Ishikawa (cell line): ENCODE results near the gene EDN2.

Experiments
- CEBPB ChIP-seq: IDR thresholded peaks from 2 replicates; pipeline ENCODE4 v1.6.1; 2012
- CREB1 ChIP-seq: IDR thresholded peaks from 2 replicates; pipeline ENCODE4 v1.6.1; 2012; ENCODE audit warnings: low read depth
- EGR1 ChIP-seq: IDR thresholded peaks from 2 replicates; pipeline ENCODE4 v1.6.1; 2012
- EP300 ChIP-seq: IDR thresholded peaks from 2 replicates; pipeline ENCODE4 v1.6.1; 2012; ENCODE audit warnings: borderline replicate concordance
- FOXM1 ChIP-seq: IDR thresholded peaks from 2 replicates; pipeline ENCODE4 v1.6.1; 2012; ENCODE audit warnings: low read depth, borderline replicate concordance
- MAX ChIP-seq: IDR thresholded peaks from 2 replicates; pipeline ENCODE4 v1.6.1; 2012
- NFIC ChIP-seq: IDR thresholded peaks from 2 replicates; pipeline ENCODE4 v1.6.1; 2012
- RAD21 ChIP-seq: IDR thresholded peaks from 2 replicates; pipeline ENCODE4 v1.6.1; 2012; ENCODE audit warnings: low read depth
- REST ChIP-seq: IDR thresholded peaks from 2 replicates; pipeline ENCODE4 v1.6.1; 2012; ENCODE audit warnings: low read depth, mild to moderate bottlenecking
- TAF1 ChIP-seq: IDR thresholded peaks from 2 replicates; pipeline ENCODE4 v1.6.1; 2012; ENCODE audit warnings: low read depth, mild to moderate bottlenecking
- TCF12 ChIP-seq: IDR thresholded peaks from 2 replicates; pipeline ENCODE4 v1.6.1; 2012; ENCODE audit warnings: low read depth
- TEAD4 ChIP-seq: IDR thresholded peaks from 2 replicates; pipeline ENCODE4 v1.6.1; 2012
- YY1 ChIP-seq: IDR thresholded peaks from 2 replicates; pipeline ENCODE4 v1.6.1; 2012; ENCODE audit warnings: low read depth
- ZBTB7A ChIP-seq: IDR thresholded peaks from 2 replicates; pipeline ENCODE4 v1.6.1; 2012; ENCODE audit warnings: low read depth
- TF ChIP-seq, protein P1 (sequence below): IDR thresholded peaks from 2 replicates; pipeline ENCODE4 v1.6.1; 2012

Gene EDN2

DNA sequence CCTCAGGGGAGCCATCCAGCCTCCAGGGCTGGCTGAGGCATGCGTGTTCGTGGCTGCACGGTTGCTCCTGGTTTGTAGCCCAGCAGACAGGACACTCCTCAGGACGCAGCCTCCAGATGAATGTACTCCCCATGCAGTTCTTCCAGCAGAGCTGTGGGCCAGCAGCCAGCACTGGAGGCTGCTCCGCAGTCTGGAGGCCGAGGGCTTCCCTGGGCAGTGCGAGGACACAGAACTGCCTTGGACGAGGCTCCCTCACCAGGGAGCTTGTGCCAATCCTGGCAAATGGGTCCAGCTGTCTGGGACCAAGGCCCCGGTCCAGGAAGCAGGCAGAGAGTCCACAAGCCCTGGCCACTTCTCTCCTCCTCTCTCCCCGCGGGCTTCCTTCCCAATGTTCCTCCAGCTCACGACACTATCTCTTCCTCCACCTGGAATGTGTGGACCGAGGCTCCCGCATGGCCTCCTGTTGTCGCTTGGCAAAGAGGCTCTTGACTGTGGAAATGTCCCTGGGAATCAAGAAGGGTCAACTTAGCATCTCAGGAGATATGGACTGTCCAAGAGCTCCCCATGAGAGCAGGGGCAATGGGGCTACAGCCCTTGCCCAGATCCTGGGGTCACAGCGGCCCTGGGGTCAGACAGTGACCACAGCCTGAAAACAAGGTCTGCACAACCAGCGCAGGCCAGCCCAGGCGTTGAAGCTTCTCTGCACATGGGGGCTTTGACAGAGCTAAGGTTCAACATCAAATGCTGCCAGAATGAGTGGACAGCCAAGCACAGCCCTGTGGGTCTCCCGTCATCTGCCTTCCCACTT, 5.3 kb downstream of the EDN2 start:
- no peak for TF ChIP-seq YY1
- no peak for TF ChIP-seq NFIC
- no peak for TF ChIP-seq TAF1
- TF ChIP-seq RAD21 = no peak
- TF ChIP-seq EGR1 = no peak
- no peak for TF ChIP-seq CREB1

GRCh38 chr1:41478118-41478748, 6.2 kb downstream of the EDN2 start:
- no peak for TF ChIP-seq TAF1
- TF ChIP-seq ZBTB7A = no peak
- TF ChIP-seq, protein P1, sequence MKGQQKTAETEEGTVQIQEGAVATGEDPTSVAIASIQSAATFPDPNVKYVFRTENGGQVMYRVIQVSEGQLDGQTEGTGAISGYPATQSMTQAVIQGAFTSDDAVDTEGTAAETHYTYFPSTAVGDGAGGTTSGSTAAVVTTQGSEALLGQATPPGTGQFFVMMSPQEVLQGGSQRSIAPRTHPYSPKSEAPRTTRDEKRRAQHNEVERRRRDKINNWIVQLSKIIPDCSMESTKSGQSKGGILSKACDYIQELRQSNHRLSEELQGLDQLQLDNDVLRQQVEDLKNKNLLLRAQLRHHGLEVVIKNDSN = no peak
- no peak for TF ChIP-seq REST
- TF ChIP-seq NFIC = no peak

- TF ChIP-seq RAD21 (no peak; the same call in 1 of the 2 replicates), TEAD4 (no peak), CEBPB (peak; percentile 87), NFIC (peak; percentile 95), FOXM1 (no peak), CREB1 (no peak), YY1 (no peak), REST (no peak), MAX (peak; percentile 50; the same call in 1 of the 2 replicates), TCF12 (peak; percentile 61; the same call in 1 of the 2 replicates), EGR1 (no peak), EP300 (peak; percentile 37; the same call in 1 of the 2 replicates), TAF1 (no peak), ZBTB7A (peak; percentile 33; the same call in 1 of the 2 replicates)
- TF ChIP-seq, protein P1 = peak; percentile 21; the same call in 1 of the 2 replicates
Measured at GRCh38 chr1:41476807-41477361, 7.6 kb downstream of the EDN2 start.

GRCh38 chr1:41475859-41476567, 8.5 kb downstream of the EDN2 start:
- TF ChIP-seq NFIC (no peak), ZBTB7A (no peak), CEBPB (no peak), TAF1 (no peak), EGR1 (no peak), REST (no peak), MAX (no peak), RAD21 (no peak), TCF12 (no peak), TEAD4 (no peak), CREB1 (no peak), FOXM1 (no peak), EP300 (no peak)
- TF ChIP-seq, protein P1 = no peak
